CD4-positive, alpha-beta T cell treated with Interleukin-17A for 1 hour (primary cell): Measurements from ENCODE around the gene SARM1.
"Not testable (repeated sequence)": the region's sequence is repeated elsewhere in the genome, so short reads cannot be mapped to it uniquely, and the experiment has no call there.

Experiments used
- DNase-seq: peaks from one replicate; pipeline ENCODE4 v3.0.0-alpha.2; 2020

SARM1 gene

GRCh38 chr17:28397275-28397674 lies 25.8 kb downstream of the SARM1 start:
- no peak for DNase-seq

- DNase-seq, result no peak
Observed at GRCh38 chr17:28397687-28398279, 26.3 kb downstream of the SARM1 start.

GRCh38 chr17:28398280-28398981 lies 26.9 kb downstream of the SARM1 start:
- DNase-seq, result no peak

GRCh38 chr17:28399808-28400207 lies 28.3 kb downstream of the SARM1 start:
- DNase-seq, result no peak

DNA sequence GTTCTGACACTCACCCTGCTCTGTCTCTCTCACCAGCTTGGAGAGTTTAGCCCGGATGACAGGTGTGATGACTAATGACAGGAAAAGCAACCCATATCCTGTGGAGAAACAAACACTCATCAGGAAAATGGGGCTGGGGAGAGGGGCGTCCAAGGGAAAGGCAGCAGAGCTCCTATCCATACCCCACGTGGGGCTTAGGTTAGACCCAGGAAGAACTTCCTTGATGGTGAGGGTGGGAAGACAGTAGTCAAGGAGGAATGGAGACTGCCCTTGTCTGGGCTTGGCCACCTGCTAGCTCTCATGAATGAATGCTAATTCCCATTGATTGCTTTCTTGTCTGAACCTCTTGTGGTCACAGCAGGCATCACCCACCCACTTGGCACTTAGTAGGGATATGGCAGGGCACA lies 30.7 kb downstream of the SARM1 start:
- no peak for DNase-seq

- no peak for DNase-seq
Observed at GRCh38 chr17:28402844-28403243, 31.4 kb downstream of the SARM1 start.

- no peak for DNase-seq
Observed at GRCh38 chr17:28404007-28404406, 32.5 kb downstream of the SARM1 start.

GRCh38 chr17:28404461-28404811 lies 32.9 kb downstream of the SARM1 start:
- no peak for DNase-seq

GRCh38 chr17:28404812-28405570 lies 33.5 kb downstream of the SARM1 start:
- DNase-seq, result no peak

DNA sequence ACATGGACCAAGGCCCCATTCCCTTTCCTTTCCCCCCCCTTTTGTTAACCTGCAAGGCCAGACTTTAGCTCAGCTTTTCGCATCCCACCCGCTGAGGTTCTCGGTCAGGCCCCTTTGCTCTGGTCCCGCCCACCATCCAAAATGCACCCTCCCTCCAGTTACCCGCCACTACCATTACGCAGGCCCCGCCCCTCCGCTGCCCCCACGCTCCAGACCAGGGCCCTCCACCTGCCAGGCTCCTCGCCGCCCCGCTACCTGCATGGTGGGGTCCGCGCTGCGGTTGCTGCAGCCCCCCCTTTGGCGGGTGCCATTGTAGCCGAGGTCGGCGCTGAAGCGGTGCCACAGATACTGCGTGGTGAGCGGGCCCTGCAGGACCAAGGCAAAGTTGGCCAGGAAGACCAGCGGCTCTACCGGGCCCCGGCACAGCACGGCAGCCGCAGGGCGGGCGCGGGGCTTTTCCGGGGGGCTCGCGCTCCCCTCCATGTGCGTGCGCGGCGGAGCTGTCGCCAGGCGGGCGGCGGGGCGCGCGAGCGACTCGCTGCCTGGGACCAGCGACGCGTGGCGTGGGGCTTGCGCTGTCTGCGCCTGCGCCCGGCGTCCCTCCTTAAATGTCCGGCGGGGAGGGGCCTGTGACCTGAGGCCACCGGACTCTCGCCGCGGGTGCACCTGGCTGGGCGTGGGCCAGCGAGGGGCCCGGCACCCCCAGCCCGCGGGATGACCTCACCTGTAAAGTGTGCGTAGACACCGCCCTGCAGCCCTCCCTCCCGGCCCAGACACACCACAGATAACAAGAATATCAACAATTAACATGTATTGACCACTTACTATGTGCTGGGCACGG lies 34.4 kb downstream of the SARM1 start, which contains the start of gene SLC46A1:
SLC46A1 (minus strand) TSS at position 581 of the 841 bp plus-strand sequence; CDS start at position 483, 98 bp downstream.
- DNase-seq, result peak; percentile 26

GRCh38 chr17:28406473-28406814 lies 35.0 kb downstream of the SARM1 start:
- DNase-seq, result no peak

DNA sequence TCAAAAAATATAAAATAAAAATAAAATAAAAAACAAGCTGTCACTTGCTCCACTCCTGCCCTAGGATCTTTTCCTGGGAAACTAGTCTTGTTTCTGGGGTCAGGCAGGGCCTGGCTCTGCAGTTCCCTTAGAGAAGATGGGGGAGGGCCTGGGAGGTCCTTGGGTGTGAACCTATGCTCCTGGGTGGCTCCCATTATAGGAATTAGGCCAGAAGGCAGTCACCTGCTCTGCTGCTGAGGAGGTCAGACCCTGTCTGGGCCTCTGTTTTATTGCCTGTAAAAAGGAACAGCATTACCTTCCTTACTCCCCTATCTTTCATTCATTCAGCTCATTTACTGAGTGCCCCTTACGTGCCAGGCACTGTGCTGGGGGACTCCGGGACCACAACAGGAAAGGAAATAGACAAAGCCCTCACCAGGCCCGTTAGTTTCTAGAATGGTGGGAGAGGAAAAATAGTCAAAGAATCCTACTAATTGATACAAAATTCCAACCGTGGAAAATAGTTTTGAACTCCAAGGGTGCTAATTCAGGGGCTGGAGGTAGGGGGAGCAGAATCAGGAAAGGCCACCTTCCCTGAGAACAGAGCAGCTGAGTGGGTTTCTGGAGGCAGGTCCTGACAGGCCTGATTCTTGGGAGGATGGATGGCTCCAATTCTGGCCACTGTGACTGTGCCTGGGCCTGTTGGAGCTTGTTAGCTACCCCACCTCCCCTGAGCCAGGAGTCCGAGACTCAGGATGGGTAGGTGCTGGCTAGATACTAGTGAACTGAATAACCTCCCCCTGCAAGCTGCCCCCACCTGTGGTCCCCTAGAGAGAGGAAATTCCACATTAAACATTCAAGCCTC lies 35.9 kb downstream of the SARM1 start:
- DNase-seq, result no peak

- no peak for DNase-seq
Observed at GRCh38 chr17:28407974-28408306, 36.4 kb downstream of the SARM1 start.

DNA sequence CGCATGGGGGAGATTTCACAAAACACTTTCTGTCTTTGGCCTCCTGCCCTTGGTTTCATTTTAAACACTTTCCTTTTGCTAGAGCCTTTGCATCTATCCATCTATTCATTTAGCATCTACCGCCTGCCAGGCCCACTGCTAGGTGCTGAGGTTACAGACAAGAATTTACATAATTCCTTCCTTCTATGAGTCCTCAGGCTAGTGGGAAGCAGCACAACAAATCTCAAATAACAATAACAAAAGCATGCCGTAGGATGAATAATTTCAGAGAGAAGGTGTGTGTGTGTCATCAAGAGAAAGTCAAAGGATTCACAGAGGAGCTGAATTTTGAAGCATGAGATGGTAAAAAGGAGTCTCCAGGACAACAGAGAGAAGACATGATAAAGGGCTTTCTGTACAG lies 40.6 kb downstream of the SARM1 start:
- DNase-seq, result no peak

DNA sequence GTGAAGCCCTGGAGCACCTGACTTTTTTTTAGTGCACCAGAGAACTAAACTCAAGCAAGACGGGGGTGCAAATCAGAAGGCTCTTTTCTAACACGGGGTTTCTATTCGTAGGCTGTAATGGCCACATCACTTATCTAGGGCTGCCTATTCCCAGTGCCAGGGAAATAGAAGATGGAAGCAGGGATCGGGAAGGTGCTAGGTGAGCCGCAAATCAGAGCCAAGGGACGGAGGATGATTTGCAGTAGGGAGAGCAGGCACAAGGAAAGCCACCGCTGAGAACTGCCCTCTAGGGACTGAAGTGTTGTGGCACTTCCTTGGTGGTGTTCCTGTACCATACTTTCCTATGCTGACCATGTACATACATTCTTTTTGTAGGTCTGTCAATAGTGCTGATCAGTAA lies 42.3 kb downstream of the SARM1 start:
- DNase-seq, result no peak

DNA sequence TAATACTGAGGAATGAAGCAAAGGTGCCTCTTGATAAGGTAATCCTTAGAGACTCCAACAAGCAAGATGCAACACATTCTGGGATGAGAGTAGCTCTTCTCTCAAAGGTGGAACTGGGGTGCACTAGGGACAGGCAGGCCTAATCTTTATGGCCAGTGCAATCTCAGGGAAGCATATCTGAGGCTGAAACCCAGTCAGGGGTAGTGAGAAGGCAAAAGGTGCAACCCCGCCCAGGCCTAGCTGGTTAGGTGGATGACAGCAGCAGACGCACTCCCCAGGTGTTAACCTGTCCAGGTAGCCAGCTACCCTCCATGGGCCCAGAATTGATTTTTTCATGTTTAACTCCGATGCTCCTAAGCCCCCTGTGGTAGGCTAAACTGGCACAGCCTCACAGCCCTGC lies 44.4 kb downstream of the SARM1 start:
- DNase-seq, result no peak

GRCh38 chr17:28416703-28417311 lies 45.3 kb downstream of the SARM1 start:
- DNase-seq, result peak; percentile 63

DNA sequence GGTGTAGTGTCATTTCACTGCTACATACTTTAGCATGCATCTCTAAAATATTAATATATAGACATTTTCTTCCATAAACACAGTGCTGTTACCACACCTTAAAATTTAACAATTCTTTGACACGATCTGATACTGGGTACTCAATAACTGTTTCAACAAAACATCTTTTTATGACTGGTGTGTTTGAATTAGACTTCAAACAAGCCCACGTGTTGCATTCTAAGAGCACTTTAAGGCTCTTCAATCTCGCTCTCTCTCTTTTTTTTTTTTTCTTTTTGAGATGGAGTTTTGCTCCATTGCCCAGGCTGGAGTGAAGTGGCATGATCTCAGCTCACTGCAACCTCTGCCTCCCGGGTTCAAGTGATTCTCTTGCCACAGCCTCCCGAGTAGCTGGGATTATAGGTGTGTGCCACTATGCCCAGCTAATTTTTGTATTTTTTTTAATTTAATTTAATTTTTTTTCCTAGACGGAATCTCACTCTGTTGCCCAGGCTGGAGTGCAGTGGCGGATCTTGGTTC lies 50.4 kb downstream of the SARM1 start:
- DNase-seq, result no peak

DNA sequence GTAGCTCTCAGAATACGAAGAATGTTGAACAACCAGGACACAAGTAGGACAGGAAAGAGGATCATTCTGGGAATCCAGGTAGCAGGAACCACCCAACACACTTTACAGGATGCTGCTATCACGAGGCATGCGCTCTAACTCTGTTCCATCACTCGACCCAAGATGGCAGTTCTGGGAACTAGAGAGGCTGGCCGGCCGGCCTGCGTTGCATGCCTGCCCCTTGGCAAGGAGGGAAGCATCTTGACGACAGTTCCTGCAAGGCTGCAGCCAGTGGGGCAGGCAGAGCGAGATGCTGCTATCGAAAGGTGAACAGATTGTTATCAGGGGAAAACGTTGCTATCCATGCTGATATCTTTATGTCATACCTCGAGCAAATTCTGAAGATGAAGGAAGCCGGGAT lies 53.7 kb downstream of the SARM1 start:
- DNase-seq, result no peak

DNA sequence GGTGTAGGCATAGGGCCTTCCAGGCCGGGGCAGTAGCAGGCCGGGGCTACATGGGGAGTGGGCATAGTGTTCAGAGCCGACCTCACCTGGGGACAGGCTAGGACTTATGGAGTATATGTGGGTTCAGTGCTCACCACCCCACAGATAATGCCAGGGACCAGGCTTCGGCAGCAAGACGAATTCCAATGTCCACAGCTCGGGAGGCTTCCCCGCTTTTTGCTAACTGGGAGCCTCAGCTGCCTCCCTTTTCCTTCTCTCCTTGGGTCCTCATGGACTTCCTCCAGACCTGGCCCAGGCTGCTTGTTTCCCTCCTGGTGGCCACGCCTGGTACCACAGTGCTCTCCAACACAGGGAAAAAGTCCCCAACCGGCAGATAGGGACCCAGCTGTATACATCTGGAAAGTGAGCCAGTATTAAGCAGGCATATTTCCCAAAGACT lies 54.6 kb downstream of the SARM1 start:
- no peak for DNase-seq

DNA sequence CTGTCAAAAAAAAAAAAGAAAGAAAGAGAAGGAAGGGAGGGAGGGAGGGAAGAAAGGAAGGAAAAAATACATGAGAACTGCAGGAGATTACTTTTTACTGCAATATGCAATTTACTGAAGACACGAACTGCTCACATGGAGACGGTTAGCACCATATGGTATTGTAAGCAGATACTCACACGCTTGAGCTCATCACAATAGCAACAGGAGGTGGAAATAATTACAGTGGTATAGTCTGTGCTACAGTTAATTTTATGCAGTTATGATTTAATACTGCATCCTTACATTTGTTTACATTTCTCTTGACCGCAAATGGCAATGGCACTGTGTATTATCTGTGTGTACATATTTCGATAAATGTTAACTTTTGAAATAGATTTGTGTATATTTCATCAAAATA lies 55.9 kb downstream of the SARM1 start:
- DNase-seq, result no peak

DNA sequence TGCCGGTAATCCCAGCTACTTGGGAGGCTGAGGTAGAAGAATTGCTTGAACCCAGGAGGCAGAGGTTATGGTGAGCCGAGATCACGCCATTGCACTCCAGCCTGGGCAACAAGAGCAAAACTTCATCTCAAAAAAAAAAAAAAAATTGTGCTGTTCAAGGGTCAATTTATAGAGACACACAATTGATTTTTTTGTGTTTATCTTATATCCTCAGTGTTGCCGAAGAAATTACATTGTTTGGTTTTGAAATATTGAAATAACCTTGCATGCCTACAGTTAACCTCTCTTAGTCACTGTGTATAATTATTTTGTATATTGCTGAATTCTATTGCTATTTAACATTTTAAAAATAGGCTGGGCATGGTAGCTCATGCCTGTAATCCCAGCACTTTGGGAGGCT lies 56.5 kb downstream of the SARM1 start:
- not testable (repeated sequence) for DNase-seq
